Ishikawa (cell line): Measurements from ENCODE around the gene CATSPERZ.

Source experiments
- CEBPB ChIP-seq: IDR thresholded peaks from 2 replicates; pipeline ENCODE4 v1.6.1; 2012
- CREB1 ChIP-seq: IDR thresholded peaks from 2 replicates; pipeline ENCODE4 v1.6.1; 2012; ENCODE audit warnings: low read depth
- EGR1 ChIP-seq: IDR thresholded peaks from 2 replicates; pipeline ENCODE4 v1.6.1; 2012
- EP300 ChIP-seq: IDR thresholded peaks from 2 replicates; pipeline ENCODE4 v1.6.1; 2012; ENCODE audit warnings: borderline replicate concordance
- FOXM1 ChIP-seq: IDR thresholded peaks from 2 replicates; pipeline ENCODE4 v1.6.1; 2012; ENCODE audit warnings: low read depth, borderline replicate concordance
- MAX ChIP-seq: IDR thresholded peaks from 2 replicates; pipeline ENCODE4 v1.6.1; 2012
- NFIC ChIP-seq: IDR thresholded peaks from 2 replicates; pipeline ENCODE4 v1.6.1; 2012
- RAD21 ChIP-seq: IDR thresholded peaks from 2 replicates; pipeline ENCODE4 v1.6.1; 2012; ENCODE audit warnings: low read depth
- REST ChIP-seq: IDR thresholded peaks from 2 replicates; pipeline ENCODE4 v1.6.1; 2012; ENCODE audit warnings: low read depth, mild to moderate bottlenecking
- TAF1 ChIP-seq: IDR thresholded peaks from 2 replicates; pipeline ENCODE4 v1.6.1; 2012; ENCODE audit warnings: low read depth, mild to moderate bottlenecking
- TCF12 ChIP-seq: IDR thresholded peaks from 2 replicates; pipeline ENCODE4 v1.6.1; 2012; ENCODE audit warnings: low read depth
- TEAD4 ChIP-seq: IDR thresholded peaks from 2 replicates; pipeline ENCODE4 v1.6.1; 2012
- USF1 ChIP-seq: IDR thresholded peaks from 2 replicates; pipeline ENCODE4 v1.6.1; 2012
- YY1 ChIP-seq: IDR thresholded peaks from 2 replicates; pipeline ENCODE4 v1.6.1; 2012; ENCODE audit warnings: low read depth
- ZBTB7A ChIP-seq: IDR thresholded peaks from 2 replicates; pipeline ENCODE4 v1.6.1; 2012; ENCODE audit warnings: low read depth

CATSPERZ gene

GRCh38 chr11:64299847-64300648 lies at the start of gene CATSPERZ:
Gene CATSPERZ (plus strand): TSS chr11:64300358. CDS start chr11:64300411, 53 bp downstream.
- TF ChIP-seq USF1 (no peak), MAX (no peak), RAD21 (no peak), ZBTB7A (no peak; the same call in 1 of the 2 replicates), YY1 (no peak), EGR1 (no peak), EP300 (no peak), REST (no peak), TAF1 (no peak), TCF12 (no peak), CREB1 (no peak), NFIC (no peak), TEAD4 (no peak), FOXM1 (no peak), CEBPB (no peak)

- no peak for TF ChIP-seq TAF1
- TF ChIP-seq USF1 = no peak
- TF ChIP-seq RAD21 = no peak
Measured at GRCh38 chr11:64250415-64251015, 49.6 kb upstream of the CATSPERZ start.

GRCh38 chr11:64251016-64251752 lies 49.0 kb upstream of the CATSPERZ start, which contains the start of gene PLCB3:
Gene PLCB3 (plus strand): TSS chr11:64251530. CDS start chr11:64251650, 120 bp downstream.
- TF ChIP-seq EGR1 (no peak), CEBPB (no peak), RAD21 (no peak), TAF1 (peak; percentile 45; the same call in 1 of the 2 replicates), EP300 (no peak), ZBTB7A (peak; percentile 98), MAX (no peak), CREB1 (no peak), TCF12 (no peak), TEAD4 (no peak), USF1 (no peak), NFIC (no peak), FOXM1 (no peak), REST (no peak)

GRCh38 chr11:64251753-64252002 lies 48.5 kb upstream of the CATSPERZ start:
- TF ChIP-seq TEAD4 (no peak), CEBPB (no peak), EP300 (no peak), RAD21 (no peak), CREB1 (no peak), NFIC (no peak), MAX (no peak), REST (no peak), USF1 (no peak), TAF1 (no peak), ZBTB7A (no peak), EGR1 (no peak), TCF12 (no peak), YY1 (no peak), FOXM1 (no peak)
